IMR-90 (cell line): ENCODE results near the gene HMGCS2. TPM values are rescaled to one million over a fixed set of nuclear protein-coding genes. Genes with fewer than 3 reads are reported as not detected.

Experiments
- ATAC-seq: fragments of 200-7000 bp; cut with Tn5 transposase; 2 replicates; pipeline ENCODE4 v1.9.1; 2020; ENCODE audit warnings: low read depth, mild to moderate bottlenecking, moderate library complexity
- BruUV-seq: library from RNA; stranded (reverse); fragments of 400-500 nt; replicated peaks from 2 replicates; lab custom pipeline; 2021; lab: Mats Ljungman, UMichigan
- CTCF ChIA-PET: fragments of 300-600 bp; formaldehyde crosslinking; extraction: SDS; loops from one replicate; lab custom pipeline; 2021; ENCODE audit warnings: antibody characterized with exemption; lab: Yijun Ruan, JAX
- POLR2A ChIA-PET: fragments of 300-600 bp; sonication (Branson Sonifier 250); formaldehyde crosslinking; loops from one replicate; lab custom pipeline; 2022; ENCODE audit warnings: antibody characterized with exemption; ENCODE audit not compliant: unreplicated experiment; lab: Charles Lee
- DNase-seq: peaks from one replicate; pipeline ENCODE4 v3.0.0; 2013
- H2AFZ ChIP-seq: replicated peaks from 2 replicates; pipeline ENCODE3; 2013; ENCODE audit warnings: low read length, mild to moderate bottlenecking; ENCODE audit not compliant: poor library complexity
- H2AK5ac ChIP-seq: 2 replicates; pipeline ENCODE4 v1.6.1; 2013; ENCODE audit warnings: low read depth, low read length, inconsistent platforms
- H2AK9ac ChIP-seq: replicated peaks from 2 replicates; pipeline ENCODE3; 2013; ENCODE audit warnings: mild to moderate bottlenecking, low read depth, low read length, moderate library complexity; ENCODE audit not compliant: poor library complexity
- H2BK120ac ChIP-seq: 2 replicates; pipeline ENCODE4 v1.6.1; 2013; ENCODE audit warnings: low read depth, low read length, inconsistent platforms
- H2BK15ac ChIP-seq: 3 replicates; pipeline ENCODE4 v1.6.1; 2013; ENCODE audit warnings: low read depth, low read length, inconsistent platforms
- H2BK20ac ChIP-seq: 2 replicates; pipeline ENCODE4 v1.6.1; 2013; ENCODE audit warnings: low read depth, mild to moderate bottlenecking, inconsistent platforms, low read length, moderate library complexity
- H2BK5ac ChIP-seq: 2 replicates; pipeline ENCODE4 v1.6.1; 2013; ENCODE audit warnings: mild to moderate bottlenecking, low read depth, low read length, inconsistent platforms; ENCODE audit not compliant: poor library complexity, severe bottlenecking
- H3K14ac ChIP-seq: replicated peaks from 2 replicates; pipeline ENCODE4 v1.6.1; 2013; ENCODE audit warnings: low read depth, low read length, inconsistent platforms
- H3K18ac ChIP-seq: 2 replicates; pipeline ENCODE4 v1.6.1; 2013; ENCODE audit warnings: low read depth, low read length, control low read depth
- H3K23ac ChIP-seq: 2 replicates; pipeline ENCODE4 v1.6.1; 2013; ENCODE audit warnings: low read depth, low read length, inconsistent platforms
- H3K27ac ChIP-seq: 2 replicates; pipeline ENCODE4 v1.5.1; 2013; ENCODE audit warnings: mild to moderate bottlenecking, control low read depth, low read length; ENCODE audit not compliant: insufficient read depth
- H3K27me3 ChIP-seq: 2 replicates; pipeline ENCODE4 v1.6.1; 2013; ENCODE audit warnings: low read length; ENCODE audit not compliant: control insufficient read depth, insufficient read depth
- H3K36me3 ChIP-seq: 2 replicates; pipeline ENCODE4 v1.6.1; 2013; ENCODE audit warnings: low read length, mixed read lengths; ENCODE audit not compliant: control insufficient read depth, insufficient read depth
- H3K4ac ChIP-seq: 2 replicates; pipeline ENCODE4 v1.6.1; 2013; ENCODE audit warnings: low read depth, low read length, inconsistent platforms
- H3K4me1 ChIP-seq: 2 replicates; pipeline ENCODE4 v1.6.1; 2013; ENCODE audit warnings: low read length, mixed read lengths; ENCODE audit not compliant: control insufficient read depth, insufficient read depth
- H3K4me2 ChIP-seq: 2 replicates; pipeline ENCODE4 v1.6.1; 2013; ENCODE audit warnings: low read depth, mild to moderate bottlenecking, control low read depth, low read length, moderate library complexity
- H3K4me3 ChIP-seq: 2 replicates; pipeline ENCODE4 v1.5.1; 2013; ENCODE audit warnings: low read depth, mild to moderate bottlenecking, control low read depth, low read length, moderate library complexity; ENCODE audit not compliant: insufficient read depth
- H3K56ac ChIP-seq: 2 replicates; pipeline ENCODE4 v1.6.1; 2013; ENCODE audit warnings: low read length, inconsistent platforms; ENCODE audit not compliant: insufficient read depth; ENCODE audit errors: extremely low read depth
- H3K79me1 ChIP-seq, 2 experiments: 2 replicates each; pipeline ENCODE4 v1.6.1; 2013; ENCODE audit warnings: low read length in 2 of 2, inconsistent platforms in 1 of 2, low read depth in 1 of 2
- H3K9ac ChIP-seq: 2 replicates; pipeline ENCODE4 v1.6.1; 2013; ENCODE audit warnings: low read depth, low read length, control low read depth
- H3K9me1 ChIP-seq: 2 replicates; pipeline ENCODE4 v1.6.1; 2013; ENCODE audit warnings: low read length, inconsistent platforms; ENCODE audit not compliant: insufficient read depth
- H3K9me3 ChIP-seq: 2 replicates; pipeline ENCODE4 v1.6.1; 2013; ENCODE audit warnings: low read length; ENCODE audit not compliant: control insufficient read depth, insufficient read depth
- H4K20me1 ChIP-seq: 2 replicates; pipeline ENCODE4 v1.6.1; 2013; ENCODE audit warnings: low read length, inconsistent platforms; ENCODE audit not compliant: insufficient read depth
- H4K5ac ChIP-seq: 2 replicates; pipeline ENCODE4 v1.6.1; 2013; ENCODE audit warnings: mild to moderate bottlenecking, low read depth, low read length, control low read depth
- H4K8ac ChIP-seq, 2 experiments: 2 replicates each; pipeline ENCODE4 v1.6.1; 2013; ENCODE audit warnings: low read depth in 2 of 2, low read length in 2 of 2, control low read depth in 1 of 2, inconsistent platforms in 1 of 2
- H4K91ac ChIP-seq: 2 replicates; pipeline ENCODE4 v1.6.1; 2013; ENCODE audit warnings: low read depth, low read length, inconsistent platforms; ENCODE audit not compliant: insufficient read depth
- BHLHE40 ChIP-seq: fragments of 150-350 bp; IDR thresholded peaks from 2 replicates; pipeline ENCODE4 v1.6.1; 2016; ENCODE audit warnings: mild to moderate bottlenecking, low read depth, low read length
- CEBPB ChIP-seq: IDR thresholded peaks from 2 replicates; pipeline ENCODE4 v1.6.1; 2012; ENCODE audit warnings: low read depth, low read length, improper control_type of control experiment
- CHD1 ChIP-seq: IDR thresholded peaks from 2 replicates; pipeline ENCODE4 v1.6.1; 2012; ENCODE audit warnings: low read depth, low read length, improper control_type of control experiment
- FOS ChIP-seq: fragments of 150-350 bp; IDR thresholded peaks from 2 replicates; pipeline ENCODE4 v1.6.1; 2016; ENCODE audit warnings: low read depth, low read length
- MAFK ChIP-seq: IDR thresholded peaks from 2 replicates; pipeline ENCODE4 v1.6.1; 2012; ENCODE audit warnings: low read depth, low read length, improper control_type of control experiment
- MAZ ChIP-seq: IDR thresholded peaks from 2 replicates; pipeline ENCODE4 v1.6.1; 2012; ENCODE audit warnings: low read depth, mild to moderate bottlenecking, low read length, improper control_type of control experiment, moderate library complexity, borderline replicate concordance
- MXI1 ChIP-seq: IDR thresholded peaks from 2 replicates; pipeline ENCODE4 v1.6.1; 2012; ENCODE audit warnings: low read depth, mild to moderate bottlenecking, low read length, moderate library complexity, borderline replicate concordance
- NFE2L2 ChIP-seq: fragments of 150-350 bp; IDR thresholded peaks from 2 replicates; pipeline ENCODE4 v1.6.1; 2016; ENCODE audit warnings: low read depth, mild to moderate bottlenecking, low read length
- POLR2A ChIP-seq: IDR thresholded peaks from 2 replicates; pipeline ENCODE4 v1.6.1; 2012; ENCODE audit warnings: mild to moderate bottlenecking, low read depth, low read length
- RAD21 ChIP-seq: IDR thresholded peaks from 2 replicates; pipeline ENCODE4 v1.6.1; 2012; ENCODE audit warnings: low read length, improper control_type of control experiment
- RCOR1 ChIP-seq: IDR thresholded peaks from 2 replicates; pipeline ENCODE4 v1.6.1; 2012; ENCODE audit warnings: mild to moderate bottlenecking, low read length, improper control_type of control experiment; ENCODE audit not compliant: insufficient replicate concordance
- RFX5 ChIP-seq: IDR thresholded peaks from 2 replicates; pipeline ENCODE4 v1.8.0; 2012; ENCODE audit warnings: low read depth, mild to moderate bottlenecking, low read length, moderate library complexity
- SMC3 ChIP-seq: fragments of 150-350 bp; IDR thresholded peaks from 2 replicates; pipeline ENCODE4 v1.6.1; 2016; ENCODE audit warnings: low read depth, mild to moderate bottlenecking, antibody characterized with exemption, low read length, moderate library complexity
- WGBS, 2 experiments: methylation state at CpG; one replicate each; pipeline versions ENCODE4 v1.1.5 to v1.1.7; 2013; ENCODE audit warnings: missing lambda C conversion rate in 2 of 2; ENCODE audit not compliant: insufficient read length in 1 of 2; ENCODE audit errors: extremely low coverage in 2 of 2; 5-methylcytosine and 5-hydroxymethylcytosine counted together
- dilution Hi-C: fragments of 300-500 bp; cut with HindIII; formaldehyde crosslinking; loops from one replicate; pipeline ENCODE4 v1.14.3; 2018; ENCODE audit warnings: low sequenced_read_pairs; ENCODE audit not compliant: unreplicated experiment
- in situ Hi-C: fragments of 300-500 bp; cut with MboI; formaldehyde crosslinking; loops from 3 replicates; pipeline ENCODE4 v1.14.3; 2019; ENCODE audit warnings: low sequenced_read_pairs, inconsistent platforms, mixed read lengths
- intact Hi-C: fragments of 100-400 bp; cut with micrococcal nuclease; formaldehyde crosslinking; loops from 2 replicates; pipeline ENCODE4 v1.10.0; 2022
- polyA plus RNA-seq, 3 experiments: library from polyadenylated mRNA; depleted of rRNA; stranded (reverse); fragments of >200 nt; gene quantifications; 2 replicates each; pipeline ENCODE4 v1.2.3, GENCODE V29; 2012; ENCODE audit warnings: low replicate concordance in 1 of 3
- total RNA-seq: library from RNA; depleted of rRNA; stranded (reverse); fragments of >200 nt; gene quantifications from 2 replicates; pipeline ENCODE4 v1.2.3, GENCODE V29; 2012
- TF ChIP-seq, protein P1 (sequence below): fragments of 150-350 bp; IDR thresholded peaks from 2 replicates; pipeline ENCODE4 v1.6.1; 2017; ENCODE audit warnings: mild to moderate bottlenecking, antibody characterized with exemption, low read length, low read depth
- TF ChIP-seq, protein P2 (sequence below): conservative IDR thresholded peaks from 2 replicates; pipeline ENCODE4 v1.5.1; 2012; ENCODE audit warnings: mild to moderate bottlenecking, low read depth, low read length, improper control_type of control experiment
- TF ChIP-seq, protein P3 (sequence below): fragments of 150-350 bp; IDR thresholded peaks from 2 replicates; pipeline ENCODE4 v1.6.1; 2016; ENCODE audit warnings: low read depth, mild to moderate bottlenecking, low read length, moderate library complexity, borderline replicate concordance

HMGCS2 gene
- total and polyA plus RNA-seq, 2 of the 4 experiments (the other 2 are of a cell fraction), result not detected

DNA sequence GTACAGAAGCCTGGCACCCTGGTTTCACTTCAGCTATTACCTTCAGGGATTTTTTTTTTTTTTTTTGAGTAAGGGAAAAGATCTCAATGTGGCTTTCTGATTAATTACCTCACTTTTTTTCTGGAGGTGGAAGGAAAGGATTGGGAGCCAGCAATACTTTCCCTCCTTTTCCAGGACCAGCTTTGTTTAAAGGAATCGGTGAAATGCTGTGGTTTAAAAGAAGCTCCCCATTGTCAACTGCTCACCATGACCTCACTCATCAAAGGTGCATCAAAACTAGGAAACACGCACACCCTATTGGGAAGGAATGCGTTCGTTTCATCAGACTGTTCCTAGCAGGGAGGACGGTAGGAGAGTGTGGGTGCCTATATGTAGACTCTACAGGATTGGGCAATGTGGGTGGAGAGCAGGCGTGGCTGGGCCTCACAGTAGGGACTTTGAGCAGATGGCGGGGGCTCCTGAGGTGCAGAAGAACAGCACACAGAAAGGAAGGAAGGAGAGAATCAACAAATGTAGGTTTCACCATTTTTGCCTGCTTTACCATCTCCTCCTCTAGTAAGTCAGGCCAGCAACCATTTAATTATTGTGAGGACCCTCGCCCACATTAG, 44.0 kb downstream of the HMGCS2 start:
- Histone ChIP-seq H4K20me1 (peaks cover 38% of the 10 kb centered on the region; the same call in 1 of the 2 replicates), H2AK5ac (no peak overlapping the region), H3K18ac (no peak overlapping the region), H3K56ac (no peak overlapping the region), H2BK15ac (no peak overlapping the region), H2BK120ac (no peak overlapping the region), H3K27ac (no peak overlapping the region), H3K9me3 (no peaks in the 10 kb centered on the region), H4K91ac (no peak overlapping the region), H2AK9ac (no peak overlapping the region), H3K23ac (no peak overlapping the region), H3K9ac (no peak overlapping the region), H3K4me1 (no peaks in the 10 kb centered on the region), H2AFZ (no peak overlapping the region), H2BK5ac (no peak overlapping the region), H3K4me3 (no peak overlapping the region), H3K9me1 (peaks cover 17% of the 10 kb centered on the region; the same call in 1 of the 2 replicates), H3K36me3 (peaks cover 77% of the 10 kb centered on the region), H3K27me3 (no peaks in the 10 kb centered on the region), H3K4me2 (no peak overlapping the region), H2BK20ac (no peak overlapping the region), H4K5ac (no peak overlapping the region), H3K4ac (no peak overlapping the region), H3K14ac (no peak overlapping the region), H4K8ac (no peak overlapping the region), H3K79me1 (peaks cover 31 to 47% of the 10 kb centered on the region in 2 experiments)
- no TSS peak for BruUV-seq
- in situ Hi-C loops (loop anchor here (5.0 kb wide), 1 partner anchor 48 kb away; no protein-coding TSS in a partner anchor), intact Hi-C loops (no loop called here), dilution Hi-C loops (no loop called here)
- ATAC-seq, result no peak
- ChIA-PET CTCF (interaction anchor here (0.6 kb wide), 1 partner anchor 242 kb away, joined by 3 read pairs; no protein-coding TSS in a partner anchor), POLR2A (no interaction called here)
- DNase-seq, result no peak
- no peak for TF ChIP-seq POLR2A
- TF ChIP-seq, protein P1, sequence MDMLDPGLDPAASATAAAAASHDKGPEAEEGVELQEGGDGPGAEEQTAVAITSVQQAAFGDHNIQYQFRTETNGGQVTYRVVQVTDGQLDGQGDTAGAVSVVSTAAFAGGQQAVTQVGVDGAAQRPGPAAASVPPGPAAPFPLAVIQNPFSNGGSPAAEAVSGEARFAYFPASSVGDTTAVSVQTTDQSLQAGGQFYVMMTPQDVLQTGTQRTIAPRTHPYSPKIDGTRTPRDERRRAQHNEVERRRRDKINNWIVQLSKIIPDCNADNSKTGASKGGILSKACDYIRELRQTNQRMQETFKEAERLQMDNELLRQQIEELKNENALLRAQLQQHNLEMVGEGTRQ, result no peak
- no peak for TF ChIP-seq SMC3
- TF ChIP-seq, protein P2, sequence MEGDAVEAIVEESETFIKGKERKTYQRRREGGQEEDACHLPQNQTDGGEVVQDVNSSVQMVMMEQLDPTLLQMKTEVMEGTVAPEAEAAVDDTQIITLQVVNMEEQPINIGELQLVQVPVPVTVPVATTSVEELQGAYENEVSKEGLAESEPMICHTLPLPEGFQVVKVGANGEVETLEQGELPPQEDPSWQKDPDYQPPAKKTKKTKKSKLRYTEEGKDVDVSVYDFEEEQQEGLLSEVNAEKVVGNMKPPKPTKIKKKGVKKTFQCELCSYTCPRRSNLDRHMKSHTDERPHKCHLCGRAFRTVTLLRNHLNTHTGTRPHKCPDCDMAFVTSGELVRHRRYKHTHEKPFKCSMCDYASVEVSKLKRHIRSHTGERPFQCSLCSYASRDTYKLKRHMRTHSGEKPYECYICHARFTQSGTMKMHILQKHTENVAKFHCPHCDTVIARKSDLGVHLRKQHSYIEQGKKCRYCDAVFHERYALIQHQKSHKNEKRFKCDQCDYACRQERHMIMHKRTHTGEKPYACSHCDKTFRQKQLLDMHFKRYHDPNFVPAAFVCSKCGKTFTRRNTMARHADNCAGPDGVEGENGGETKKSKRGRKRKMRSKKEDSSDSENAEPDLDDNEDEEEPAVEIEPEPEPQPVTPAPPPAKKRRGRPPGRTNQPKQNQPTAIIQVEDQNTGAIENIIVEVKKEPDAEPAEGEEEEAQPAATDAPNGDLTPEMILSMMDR, result no peak
- TF ChIP-seq, protein P3, sequence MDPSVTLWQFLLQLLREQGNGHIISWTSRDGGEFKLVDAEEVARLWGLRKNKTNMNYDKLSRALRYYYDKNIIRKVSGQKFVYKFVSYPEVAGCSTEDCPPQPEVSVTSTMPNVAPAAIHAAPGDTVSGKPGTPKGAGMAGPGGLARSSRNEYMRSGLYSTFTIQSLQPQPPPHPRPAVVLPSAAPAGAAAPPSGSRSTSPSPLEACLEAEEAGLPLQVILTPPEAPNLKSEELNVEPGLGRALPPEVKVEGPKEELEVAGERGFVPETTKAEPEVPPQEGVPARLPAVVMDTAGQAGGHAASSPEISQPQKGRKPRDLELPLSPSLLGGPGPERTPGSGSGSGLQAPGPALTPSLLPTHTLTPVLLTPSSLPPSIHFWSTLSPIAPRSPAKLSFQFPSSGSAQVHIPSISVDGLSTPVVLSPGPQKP, result no peak
- no peak for TF ChIP-seq CHD1
- TF ChIP-seq BHLHE40, result no peak
- TF ChIP-seq RAD21, result no peak
- no peak for TF ChIP-seq RFX5
- TF ChIP-seq NFE2L2, result no peak
- TF ChIP-seq FOS, result no peak
- no peak for TF ChIP-seq CEBPB
- TF ChIP-seq MAZ, result no peak
- TF ChIP-seq MXI1, result no peak
- no peak for TF ChIP-seq RCOR1
- TF ChIP-seq MAFK, result no peak
- 67% methylated on average over 2 of the region's 8 CpGs; no CpG with 5 or more reads in 1 of the 2 experiments for WGBS, 2 experiments
